Calu3 (cell line): ENCODE measurements around the gene URI1. TPM values are rescaled to one million over a fixed set of nuclear protein-coding genes. Genes with fewer than 3 reads are reported as not detected.

ENCODE experiments used
- BruUV-seq: library from RNA; stranded (reverse); fragments of 400-500 nt; replicated peaks from 2 replicates; lab custom pipeline; 2021; lab: Mats Ljungman, UMichigan
- CTCF ChIA-PET: fragments of 300-600 bp; sonication (Branson Sonifier 250); formaldehyde crosslinking; loops from one replicate; lab custom pipeline; 2022; ENCODE audit warnings: antibody characterized with exemption; lab: Charles Lee
- DNase-seq: peaks from one replicate; pipeline ENCODE4 v3.0.0; 2022
- H3K27ac Mint-ChIP-seq: one replicate; pipeline ENCODE4 v1.8.0; 2022; ENCODE audit warnings: mixed read lengths; ENCODE audit not compliant: unreplicated experiment
- H3K27me3 Mint-ChIP-seq: one replicate; pipeline ENCODE4 v1.8.0; 2022; ENCODE audit warnings: mixed read lengths; ENCODE audit not compliant: unreplicated experiment
- H3K36me3 Mint-ChIP-seq: one replicate; pipeline ENCODE4 v1.8.0; 2022; ENCODE audit warnings: mild to moderate bottlenecking, moderate library complexity, mixed read lengths; ENCODE audit not compliant: insufficient read depth, unreplicated experiment
- H3K4me1 Mint-ChIP-seq: one replicate; pipeline ENCODE4 v1.8.0; 2022; ENCODE audit warnings: mild to moderate bottlenecking, low read depth, mixed read lengths; ENCODE audit not compliant: unreplicated experiment
- H3K4me3 Mint-ChIP-seq: one replicate; pipeline ENCODE4 v1.8.0; 2022; ENCODE audit warnings: mild to moderate bottlenecking, low read depth, moderate library complexity, mixed read lengths; ENCODE audit not compliant: unreplicated experiment
- H3K9me3 Mint-ChIP-seq: one replicate; pipeline ENCODE4 v1.8.0; 2022; ENCODE audit warnings: low read depth, mixed read lengths; ENCODE audit not compliant: unreplicated experiment
- CTCF ChIP-seq: fragments of 200-600 bp; IDR thresholded peaks from one replicate; pipeline ENCODE4 v1.8.0; 2022; ENCODE audit warnings: antibody characterized with exemption; ENCODE audit not compliant: unreplicated experiment
- intact Hi-C: fragments of 100-400 bp; cut with micrococcal nuclease; formaldehyde crosslinking; loops from one replicate; pipeline ENCODE4 v1.10.0; 2022; ENCODE audit not compliant: unreplicated experiment
- total RNA-seq: library from RNA; stranded (reverse); gene quantifications from 2 replicates; pipeline ENCODE4 v1.2.3, GENCODE V29; 2022

Gene URI1
- total RNA-seq, 1 experiment from 2014 or later = 50.6 TPM

GRCh38 chr19:30047432-30047831 lies 105.4 kb downstream of the URI1 start:
- no TSS peak for BruUV-seq
- peaks cover 8% of the 10 kb centered on the region for H3K36me3 Mint-ChIP-seq
- no peaks in the 10 kb centered on the region for H3K9me3 Mint-ChIP-seq

GRCh38 chr19:30049226-30049625 lies 107.2 kb downstream of the URI1 start:
- H3K4me3 Mint-ChIP-seq = no peak overlapping the region
- no peak for DNase-seq
- H3K27ac Mint-ChIP-seq = no peak overlapping the region
- no peaks in the 10 kb centered on the region for H3K4me1 Mint-ChIP-seq
- BruUV-seq = no TSS peak
- H3K27me3 Mint-ChIP-seq = no peaks in the 10 kb centered on the region
- TF ChIP-seq CTCF = no peak
- peaks cover 10% of the 10 kb centered on the region for H3K36me3 Mint-ChIP-seq
- no peaks in the 10 kb centered on the region for H3K9me3 Mint-ChIP-seq
- intact Hi-C loops = no loop called here
- CTCF ChIA-PET = no interaction called here

More at GRCh38 chr19:30047432-30047831, 105.4 kb downstream of the URI1 start:
- no peak for TF ChIP-seq CTCF
- CTCF ChIA-PET = no interaction called here
- no peaks in the 10 kb centered on the region for H3K27me3 Mint-ChIP-seq
- intact Hi-C loops = no loop called here
- no peak overlapping the region for H3K4me3 Mint-ChIP-seq
- DNase-seq = no peak
- H3K4me1 Mint-ChIP-seq = no peaks in the 10 kb centered on the region
- H3K27ac Mint-ChIP-seq = no peak overlapping the region

GRCh38 chr19:30049846-30050667 lies 108.0 kb downstream of the URI1 start:
- Mint-ChIP-seq H3K36me3 (peaks cover 5% of the 10 kb centered on the region), H3K27me3 (no peaks in the 10 kb centered on the region), H3K9me3 (no peaks in the 10 kb centered on the region), H3K4me3 (no peak overlapping the region), H3K4me1 (no peaks in the 10 kb centered on the region), H3K27ac (no peak overlapping the region)
- intact Hi-C loops = no loop called here
- BruUV-seq = no TSS peak
- CTCF ChIA-PET = no interaction called here
- no peak for DNase-seq
- no peak for TF ChIP-seq CTCF

GRCh38 chr19:30052122-30053075 lies 110.4 kb downstream of the URI1 start:
- Mint-ChIP-seq H3K4me1 (no peaks in the 10 kb centered on the region), H3K9me3 (no peaks in the 10 kb centered on the region), H3K27me3 (no peaks in the 10 kb centered on the region), H3K27ac (peak overlapping the region; percentile 12), H3K4me3 (no peak overlapping the region), H3K36me3 (peaks cover 5% of the 10 kb centered on the region)
- BruUV-seq = no TSS peak
- CTCF ChIA-PET = no interaction called here
- intact Hi-C loops = no loop called here
- no peak for TF ChIP-seq CTCF
- DNase-seq = no peak
